ENCODE results near the gene TRIM32.
"Not testable (repeated sequence)": the region's sequence is repeated elsewhere in the genome, so short reads cannot be mapped to it uniquely, and the experiment has no call there.

The TRIM32 gene

DNA sequence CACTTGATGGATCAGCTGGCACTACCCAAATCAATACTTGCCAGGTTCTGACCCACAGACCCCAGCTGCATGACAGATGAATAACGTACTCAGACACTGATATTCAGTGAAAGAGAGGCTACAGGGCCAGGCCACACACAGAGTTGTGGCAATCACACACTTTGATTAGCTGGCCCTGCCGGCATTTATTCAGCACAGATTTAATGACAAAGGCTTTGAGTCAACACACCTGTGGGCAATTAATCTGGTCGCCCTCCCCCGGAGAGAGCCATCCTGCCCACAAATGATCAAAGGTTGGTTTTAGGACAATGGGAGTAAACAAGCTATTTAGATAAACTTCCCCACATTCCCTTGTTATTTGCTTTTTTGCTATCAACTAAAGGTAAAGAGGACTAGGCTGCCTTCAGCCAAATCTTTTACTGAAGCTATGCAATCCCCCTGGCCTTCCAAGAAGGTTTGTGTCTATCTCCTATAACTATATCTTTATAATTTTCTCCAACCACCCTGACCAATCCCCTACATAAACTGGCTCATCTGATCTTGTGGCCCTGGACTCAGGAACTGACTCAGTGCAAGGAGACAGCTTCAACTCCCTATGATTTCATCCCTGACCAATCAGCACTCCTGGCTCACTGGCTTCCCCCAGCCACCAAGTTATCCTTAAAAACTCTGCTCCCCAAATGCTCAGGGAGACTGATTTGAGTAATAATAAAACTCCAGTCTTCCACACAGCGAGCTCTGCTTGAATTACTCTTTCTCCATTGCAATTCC, 12.7 kb upstream of the TRIM32 start:
- DNase-seq, result no peak

DNA sequence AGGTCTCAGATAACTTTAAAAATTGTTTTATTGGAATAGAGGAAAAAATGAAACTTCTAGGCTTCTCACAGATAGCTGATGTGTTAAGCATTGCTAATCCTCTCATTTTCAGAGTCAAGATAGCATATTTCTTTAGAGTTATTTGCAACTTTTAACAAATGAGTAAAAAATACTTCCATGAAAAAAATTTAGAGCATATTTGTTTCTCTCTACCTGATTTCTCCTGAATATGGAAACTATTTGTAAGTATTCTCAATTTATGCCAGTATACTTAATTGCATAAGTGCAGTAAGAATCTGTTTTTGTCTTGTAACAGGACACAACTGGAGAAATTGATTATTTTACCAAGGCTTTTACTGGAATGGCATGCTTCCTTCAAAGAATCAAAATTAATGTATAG, 3.6 kb upstream of the TRIM32 start:
- no peak for DNase-seq

DNA sequence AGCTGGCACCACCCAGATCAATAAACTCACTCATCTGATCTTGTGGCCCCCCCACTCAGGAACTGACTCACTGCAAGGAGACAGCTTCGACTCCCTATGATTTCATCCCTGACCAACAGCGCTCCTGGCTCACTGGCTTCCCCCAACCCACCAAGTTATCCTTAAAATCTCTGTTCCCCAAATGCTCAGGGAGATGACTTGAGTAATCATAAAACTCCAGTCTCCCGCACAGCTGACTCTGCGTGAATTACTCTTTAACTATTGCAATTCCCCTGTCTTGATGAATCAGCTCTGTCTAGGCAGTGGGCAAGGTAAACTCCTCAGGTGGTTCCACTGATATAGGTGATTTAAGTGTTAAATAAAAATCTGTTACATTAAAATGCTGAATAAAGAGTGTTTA, 1.9 kb upstream of the TRIM32 start:
- no peak for DNase-seq

DNA sequence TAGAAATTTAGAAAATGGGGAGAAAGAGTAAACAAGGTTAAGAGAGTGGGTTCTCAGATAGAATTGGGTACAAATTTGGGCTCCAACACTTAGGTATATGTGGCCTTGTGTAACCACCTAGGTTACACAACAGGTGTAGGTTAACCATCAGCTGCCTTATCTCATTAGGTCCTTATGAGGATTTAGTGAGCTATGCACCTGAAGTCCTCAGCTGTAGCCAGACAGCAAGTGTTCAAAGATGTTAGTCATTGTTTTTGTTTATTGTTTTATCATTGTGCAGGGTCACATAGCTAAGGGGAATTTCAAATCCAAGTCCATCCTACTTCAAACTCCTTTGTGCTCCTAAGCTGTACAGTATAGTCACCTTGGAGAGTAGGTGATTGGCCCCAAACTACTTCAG, 970 bp upstream of the TRIM32 start:
- DNase-seq, result no peak

DNA sequence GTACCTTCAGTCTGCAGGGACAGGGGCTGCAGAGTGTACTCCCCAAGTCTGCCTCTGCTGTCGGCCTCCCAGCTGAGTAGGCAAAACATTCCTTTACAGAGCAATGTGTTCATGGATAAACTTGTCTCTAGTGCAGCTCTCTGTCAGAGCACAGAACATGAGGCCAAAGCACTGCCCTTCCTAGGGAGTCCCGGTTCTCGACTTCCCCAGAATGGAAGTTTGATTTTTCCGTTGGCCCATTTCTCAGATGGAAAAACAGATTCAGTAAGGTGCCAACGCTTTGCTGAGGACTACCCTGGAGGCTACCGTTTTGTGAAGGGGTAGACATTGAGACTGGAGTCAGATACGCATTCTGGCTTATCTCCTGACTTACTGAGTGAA, 422 bp upstream of the TRIM32 start:
- DNase-seq, result no peak

DNA sequence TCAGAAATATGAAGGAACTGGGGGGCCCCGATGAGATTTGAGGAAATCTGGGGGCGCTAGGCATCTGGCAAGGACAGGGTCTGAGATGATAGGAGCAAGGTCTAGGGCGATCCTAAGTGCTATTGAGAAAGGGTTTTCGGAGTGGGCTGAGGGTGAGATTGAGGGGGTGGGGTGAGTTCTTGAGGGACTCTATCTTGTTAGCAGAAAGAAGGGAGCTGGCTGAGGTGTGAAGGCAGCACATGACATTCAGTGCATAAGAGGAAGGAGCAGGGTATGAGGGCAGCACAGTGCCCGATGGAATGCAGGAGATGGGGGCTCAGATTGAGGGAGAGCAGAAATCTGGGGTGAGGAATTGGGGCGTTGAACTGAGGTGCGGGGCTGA, 640 bp downstream of the TRIM32 start:
- peak in 1 of 2 experiments; percentile 3 for DNase-seq

DNA sequence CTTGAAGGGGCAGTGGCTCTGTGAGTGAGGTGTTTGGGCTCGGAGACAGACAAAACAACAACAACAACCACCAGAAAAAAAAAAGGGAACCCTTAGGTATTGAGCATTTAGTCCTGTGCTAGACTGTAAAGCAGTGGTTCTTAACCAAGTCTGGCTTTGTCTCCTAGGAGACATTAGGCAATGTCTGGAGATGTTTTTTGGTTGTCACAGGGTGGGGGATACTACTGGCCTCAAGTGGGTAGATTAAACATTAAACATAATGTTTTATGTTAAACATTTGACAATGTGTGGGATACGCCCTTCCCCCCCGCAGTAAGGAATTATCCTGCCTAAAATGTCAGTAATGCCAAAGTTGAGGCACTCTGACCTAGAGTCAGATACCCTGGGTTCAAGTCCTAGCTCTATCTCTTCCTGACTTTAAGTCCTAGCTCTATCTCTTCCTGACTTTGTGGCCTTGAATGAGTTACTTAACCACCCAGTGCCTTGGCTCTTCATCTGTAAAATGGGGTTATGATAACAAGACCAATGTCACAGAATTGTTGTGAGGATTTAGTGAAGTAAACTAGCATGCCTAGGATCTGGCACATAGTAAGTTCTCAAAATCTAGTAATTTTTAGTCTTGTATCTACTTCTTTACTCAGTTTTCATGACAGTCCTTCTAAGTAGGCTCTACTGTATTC, 1.8 kb downstream of the TRIM32 start:
- DNase-seq, result no peak

DNA sequence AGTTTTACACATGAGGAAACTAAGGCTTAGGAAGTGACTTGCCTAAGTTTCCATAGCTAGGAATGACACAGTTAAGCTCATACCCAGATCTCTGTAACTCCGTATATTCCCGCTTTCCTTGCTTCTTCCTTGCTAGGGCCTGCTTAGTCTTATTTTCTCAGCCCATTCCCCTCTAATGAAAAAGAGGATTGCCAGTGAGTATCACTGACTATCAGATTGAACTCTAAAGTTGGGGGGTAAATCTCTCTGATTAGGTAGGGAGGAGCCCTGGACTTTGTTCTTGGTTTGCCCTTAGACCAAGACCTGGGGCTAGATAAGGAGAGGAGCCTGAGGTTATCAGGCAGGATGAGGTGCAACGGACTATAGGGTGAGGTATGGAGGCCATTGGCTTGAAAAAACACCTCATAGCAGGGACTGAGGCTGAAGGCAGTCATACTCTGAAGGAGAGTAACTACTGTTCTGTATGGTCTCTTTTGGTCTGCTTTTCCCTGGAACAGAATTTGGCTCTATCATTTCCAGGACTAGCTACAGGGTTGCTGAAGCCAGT, 2.5 kb downstream of the TRIM32 start:
- no peak for DNase-seq

DNA sequence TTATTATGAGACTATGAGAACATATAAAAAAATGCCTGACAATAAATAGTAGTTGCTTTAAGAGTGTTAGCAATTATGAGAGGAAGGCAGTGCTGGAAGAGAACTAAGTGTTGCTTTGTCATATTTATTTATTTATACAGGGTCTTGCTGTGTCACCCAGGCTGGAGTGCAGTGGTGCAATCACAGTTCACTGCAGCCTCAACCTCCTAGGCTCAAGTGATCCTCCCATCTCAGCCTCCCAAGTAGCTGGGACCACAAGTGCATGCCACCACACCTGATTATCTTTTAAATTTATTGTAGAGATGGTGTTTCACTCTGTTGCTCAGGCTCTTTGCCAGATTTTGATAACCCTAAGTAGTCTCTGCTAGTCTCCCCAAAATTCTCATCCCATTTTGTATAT, 3.7 kb downstream of the TRIM32 start:
- not testable (repeated sequence) for DNase-seq

DNA sequence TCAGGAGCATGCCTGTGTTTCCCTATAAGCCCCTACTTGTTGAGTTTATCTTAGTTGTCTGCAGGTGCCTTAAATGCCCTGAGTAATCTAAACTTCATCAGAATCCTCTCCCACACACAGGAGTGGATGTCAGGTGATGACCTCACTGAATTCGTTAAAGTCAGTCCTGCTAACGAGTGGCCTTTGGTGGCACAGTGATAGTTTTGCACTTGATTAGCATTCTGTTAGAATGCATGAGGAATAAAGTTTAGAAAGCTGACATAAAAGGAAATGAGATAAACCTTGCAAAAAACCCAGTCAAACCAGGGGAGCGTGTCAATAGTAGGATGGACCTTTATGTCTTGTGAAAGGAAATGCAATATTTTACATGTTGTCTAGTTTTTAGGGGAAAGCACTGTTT, 4.5 kb downstream of the TRIM32 start:
- no peak for DNase-seq

DNA sequence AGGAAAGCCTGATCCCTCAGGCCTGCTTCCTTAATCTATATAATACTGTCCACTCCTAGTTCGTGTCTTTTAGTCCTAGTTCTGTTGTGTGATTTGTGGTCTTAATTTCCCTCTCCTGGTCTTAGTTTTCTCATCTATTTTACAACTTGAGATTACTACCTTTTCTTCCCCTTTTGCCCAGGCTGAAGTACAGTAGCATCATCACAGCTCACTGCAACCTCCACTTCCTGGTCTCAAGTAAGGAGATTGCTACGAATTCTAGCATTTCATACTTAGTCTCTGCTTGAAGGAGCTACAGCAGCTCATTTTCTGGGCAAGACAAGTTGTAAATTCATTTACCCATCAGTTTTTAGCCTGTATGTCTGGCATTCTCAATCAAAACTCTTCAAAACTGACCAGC, 5.5 kb downstream of the TRIM32 start:
- DNase-seq, result no peak

DNA sequence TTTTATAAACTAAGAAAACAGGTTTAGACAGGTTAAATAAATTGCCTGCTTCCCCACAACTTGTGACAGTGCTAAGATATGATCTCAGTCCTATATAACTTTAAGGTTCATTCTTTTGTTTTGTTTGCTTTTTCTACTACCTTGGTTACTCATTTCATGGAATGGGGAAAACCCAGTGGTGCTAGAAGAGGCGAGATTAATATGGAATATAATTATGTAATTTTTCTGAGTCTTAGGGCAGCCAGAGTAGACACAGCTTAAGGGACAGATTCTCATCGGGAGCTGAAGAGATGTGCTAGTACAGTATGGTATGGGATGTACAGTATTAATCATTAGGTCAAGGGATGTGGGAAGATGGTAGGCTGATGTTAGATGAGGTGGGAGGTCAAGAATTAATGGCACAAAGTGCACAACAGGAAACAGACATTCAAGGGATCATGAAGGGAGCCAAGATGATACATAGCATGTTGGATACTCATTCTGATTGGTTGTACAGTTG, 6.2 kb downstream of the TRIM32 start:
- no peak for DNase-seq

DNA sequence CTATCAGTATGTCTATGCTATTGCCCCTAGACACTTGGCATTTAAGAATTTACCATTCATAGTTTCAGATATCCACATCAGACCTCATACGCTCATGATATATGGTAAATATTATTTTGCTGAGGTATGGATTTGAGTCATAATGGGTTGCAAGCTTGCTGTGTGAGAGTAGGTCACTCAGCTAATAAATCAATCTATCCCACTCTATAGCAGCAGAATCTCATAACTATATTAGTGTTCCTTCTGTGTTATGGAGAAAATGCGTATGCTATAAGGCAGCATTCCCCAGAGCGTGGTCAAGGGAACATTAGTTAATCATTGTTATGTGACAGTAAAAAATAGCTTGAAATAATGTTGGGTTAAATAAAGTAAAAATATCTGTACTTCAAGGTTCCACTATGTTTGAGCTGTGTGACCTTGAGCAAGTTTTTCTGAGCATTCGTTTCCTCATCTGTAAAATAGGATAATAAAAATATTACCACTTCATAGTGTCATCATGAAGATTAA, 7.7 kb downstream of the TRIM32 start:
- DNase-seq, result no peak

DNA sequence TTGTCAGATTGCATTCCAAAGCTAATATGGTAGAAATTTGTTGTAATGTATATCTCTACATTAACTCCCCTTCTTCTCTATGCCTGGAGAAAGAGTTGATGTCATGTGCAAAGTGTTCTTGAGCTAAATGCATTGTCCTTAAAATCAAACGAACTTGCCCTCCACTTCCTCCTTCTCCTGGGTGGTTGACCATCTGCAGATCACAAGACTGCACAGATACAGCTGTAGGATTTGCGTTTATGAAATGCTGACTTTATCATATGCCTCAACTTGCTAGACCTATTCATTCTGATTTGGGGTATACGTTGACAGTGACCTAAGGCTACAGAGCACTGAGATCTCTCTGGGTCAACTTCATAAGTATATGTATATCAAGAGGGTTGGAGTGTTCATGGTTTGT, 8.3 kb downstream of the TRIM32 start:
- no peak for DNase-seq

DNA sequence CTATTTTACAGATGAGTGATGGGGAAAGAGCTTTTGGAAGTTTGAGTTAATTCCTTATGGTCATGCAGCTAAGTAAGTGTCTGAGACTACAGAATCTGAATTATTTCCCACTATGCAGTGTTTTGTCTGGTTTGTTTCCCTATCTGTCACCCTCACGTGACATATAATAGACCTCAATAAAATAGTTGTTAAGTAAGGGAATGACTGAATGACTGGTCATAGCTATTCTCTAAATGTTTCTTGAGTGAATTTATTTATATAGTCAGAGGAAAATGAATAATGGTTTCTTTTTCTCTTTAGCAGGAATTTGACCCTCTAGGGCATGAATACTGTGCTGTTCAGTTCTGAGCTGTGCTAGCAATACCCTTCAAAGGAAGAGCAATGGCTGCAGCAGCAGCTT, 10.3 kb downstream of the TRIM32 start:
- no peak for DNase-seq

DNA sequence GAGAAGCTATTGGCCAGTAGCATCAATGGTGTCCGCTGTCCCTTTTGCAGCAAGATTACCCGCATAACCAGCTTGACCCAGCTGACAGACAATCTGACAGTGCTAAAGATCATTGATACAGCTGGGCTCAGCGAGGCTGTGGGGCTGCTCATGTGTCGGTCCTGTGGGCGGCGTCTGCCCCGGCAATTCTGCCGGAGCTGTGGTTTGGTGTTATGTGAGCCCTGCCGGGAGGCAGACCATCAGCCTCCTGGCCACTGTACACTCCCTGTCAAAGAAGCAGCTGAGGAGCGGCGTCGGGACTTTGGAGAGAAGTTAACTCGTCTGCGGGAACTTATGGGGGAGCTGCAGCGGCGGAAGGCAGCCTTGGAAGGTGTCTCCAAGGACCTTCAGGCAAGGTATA, 10.8 kb downstream of the TRIM32 start:
- no peak for DNase-seq

DNA sequence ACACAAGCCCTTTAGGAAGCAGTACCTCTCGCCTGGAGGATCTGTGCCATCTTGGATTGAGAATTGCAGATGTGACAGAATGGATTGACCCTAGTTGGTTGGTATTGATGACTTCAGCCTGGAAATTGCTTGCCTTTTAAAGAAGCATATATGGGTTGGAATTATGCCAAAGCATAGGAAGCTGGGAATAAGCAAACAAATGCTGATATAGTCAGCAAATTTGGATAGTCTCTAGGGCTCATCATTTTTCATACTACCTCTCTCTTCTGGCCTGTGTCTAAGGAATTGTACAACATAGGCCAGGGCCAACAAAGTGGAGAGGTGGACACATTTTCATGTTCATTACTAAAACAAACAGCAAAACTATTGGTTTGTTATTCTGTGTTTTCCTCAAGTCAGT, 13.2 kb downstream of the TRIM32 start:
- no peak for DNase-seq

DNA sequence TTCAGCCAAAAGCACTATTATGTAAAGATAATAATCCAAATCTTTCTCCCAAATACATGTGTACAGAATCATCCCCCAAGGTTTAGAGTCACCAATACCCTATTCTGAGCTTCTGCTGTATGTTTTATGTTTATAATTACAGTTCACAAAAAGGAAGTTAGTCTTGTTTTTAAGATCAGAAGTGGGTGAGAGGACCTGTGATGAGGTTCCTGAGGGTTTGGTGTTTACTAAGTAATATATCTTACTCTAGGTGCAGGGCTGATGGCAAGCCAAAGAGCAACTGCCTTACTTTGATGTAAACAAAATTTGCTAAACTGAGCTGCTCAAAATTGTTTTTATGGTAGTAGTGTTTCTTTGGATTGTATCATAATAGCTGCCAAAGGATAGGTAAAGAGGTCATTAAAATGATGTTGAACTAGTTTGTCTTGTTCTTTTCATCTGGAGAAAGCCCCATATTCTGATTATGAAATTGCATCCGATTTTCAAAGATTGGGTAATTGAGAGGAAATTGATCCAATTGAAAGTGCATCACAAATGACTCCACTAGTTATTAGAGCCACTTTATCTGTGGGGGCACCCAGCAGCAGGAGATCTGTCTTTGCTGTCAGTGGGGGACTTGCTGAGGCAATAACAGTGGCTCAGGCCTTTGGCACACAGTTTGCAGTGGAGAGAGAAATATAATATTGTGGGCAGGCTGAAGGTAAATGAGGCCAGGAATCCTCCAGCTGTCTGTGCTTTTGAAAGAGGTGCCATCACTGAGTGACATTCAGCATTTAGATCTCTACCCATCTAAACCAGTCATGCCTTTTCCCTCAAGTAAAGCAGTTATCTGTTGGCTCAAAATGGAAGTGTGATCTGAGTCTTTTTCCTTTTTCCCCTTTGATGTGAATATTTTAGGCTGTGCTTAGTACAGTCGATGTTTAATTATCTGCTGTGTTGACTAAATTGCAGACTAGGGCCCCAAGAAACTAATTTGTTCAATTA, 14.1 kb downstream of the TRIM32 start:
- DNase-seq, result no peak

DNA sequence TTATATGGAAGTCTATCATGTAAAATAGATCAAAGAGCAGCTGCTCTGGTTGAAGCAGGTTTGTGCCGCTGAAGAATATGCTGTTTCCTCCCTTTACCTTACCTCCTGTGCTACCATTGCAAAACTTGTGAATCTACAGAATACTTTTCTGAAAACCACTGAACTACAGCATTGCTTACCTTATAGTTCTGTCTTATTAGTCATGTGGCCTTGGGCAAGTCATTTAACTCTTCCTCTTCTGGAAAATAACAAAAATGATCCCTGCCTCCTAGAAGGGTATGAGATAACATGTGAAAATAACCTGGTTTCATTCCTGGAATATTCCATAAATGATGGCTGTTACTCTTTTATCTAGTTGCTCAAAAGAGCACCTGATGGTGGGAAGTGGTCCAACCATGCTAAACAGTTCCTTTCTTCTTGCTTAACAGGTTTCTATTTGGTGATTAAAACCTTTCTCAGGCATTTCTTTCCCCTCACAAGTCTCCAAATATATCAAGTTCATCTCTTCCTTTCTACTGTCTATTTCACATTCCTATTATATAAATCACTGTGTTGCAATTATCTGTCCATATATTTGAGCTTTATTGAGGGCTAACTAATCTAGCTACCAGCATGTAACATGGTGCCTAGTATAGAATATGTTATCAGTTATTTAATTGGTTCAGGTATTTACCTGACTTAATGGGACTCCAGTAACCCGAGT, 15.0 kb downstream of the TRIM32 start:
- DNase-seq, result no peak

DNA sequence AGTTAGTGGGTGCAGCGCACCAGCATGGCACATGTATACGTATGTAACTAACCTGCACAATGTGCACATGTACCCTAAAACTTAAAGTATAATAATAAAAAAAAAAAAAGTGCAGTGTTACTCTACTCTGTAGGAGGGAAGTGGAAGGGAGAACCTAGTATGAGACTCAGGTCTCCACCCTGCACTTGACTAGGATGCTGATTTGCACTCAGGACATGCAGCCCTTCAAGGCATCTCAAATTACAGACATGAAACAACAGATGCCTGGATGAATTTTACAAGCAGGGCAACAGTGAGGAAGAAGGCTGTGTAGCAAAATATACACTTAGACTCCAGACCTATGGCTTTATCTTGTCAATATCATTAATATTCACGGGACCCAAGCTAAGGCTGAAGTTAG, 16.5 kb downstream of the TRIM32 start:
- no peak for DNase-seq

DNA sequence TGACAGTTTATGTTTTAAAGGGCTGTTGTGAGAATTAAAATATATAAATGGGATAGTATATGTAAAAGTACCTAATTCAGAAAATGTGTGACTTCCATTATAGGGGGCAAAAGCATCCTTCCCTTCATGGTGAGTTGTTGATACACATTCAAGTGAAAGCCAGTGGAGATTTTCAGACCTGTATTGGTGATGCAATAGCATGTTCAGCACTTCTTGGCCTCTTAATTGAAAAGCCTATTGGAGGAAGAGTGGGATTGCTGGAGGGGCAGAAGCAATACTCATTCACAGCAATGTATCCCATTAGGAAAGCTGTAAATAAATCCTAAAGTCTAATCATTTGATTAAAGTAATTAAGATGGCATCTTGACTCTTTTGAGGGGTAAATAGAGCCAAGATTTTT, 17.4 kb downstream of the TRIM32 start:
- no peak for DNase-seq

DNA sequence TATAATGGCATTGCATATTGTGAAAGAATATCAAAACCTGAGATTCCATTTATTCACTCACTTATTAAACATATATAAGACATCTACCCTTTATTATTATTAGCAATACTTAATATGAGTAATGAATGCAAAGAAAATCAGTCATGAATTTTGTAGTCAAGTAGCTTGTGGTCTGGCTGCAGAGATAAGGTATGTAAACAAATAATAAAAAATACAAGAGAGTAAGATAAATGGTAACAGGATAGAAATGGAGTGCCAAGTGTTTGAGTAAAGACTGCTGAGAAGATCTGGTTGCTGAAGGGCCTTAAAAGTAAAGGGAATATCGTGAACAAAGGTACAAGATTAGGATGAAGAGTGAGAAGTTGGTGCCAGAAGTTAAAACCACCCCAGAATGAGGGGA, 18.4 kb downstream of the TRIM32 start:
- no peak for DNase-seq
